GM06990 (cell line): ENCODE data around the gene TANGO2.

ENCODE experiments used
- DNase-seq: peaks from one replicate; pipeline ENCODE4 v3.0.0-alpha.2; 2011; ENCODE audit not compliant: insufficient read length; ENCODE audit errors: extremely low read depth
- H3K27me3 ChIP-seq: replicated peaks from 2 replicates; pipeline ENCODE4 v1.6.0; 2011; ENCODE audit warnings: low read length; ENCODE audit not compliant: control insufficient read depth, insufficient read depth
- H3K36me3 ChIP-seq: 2 replicates; pipeline ENCODE4 v1.5.1; 2011; ENCODE audit warnings: low read length; ENCODE audit not compliant: control insufficient read depth, insufficient read depth
- H3K4me3 ChIP-seq: replicated peaks from 2 replicates; pipeline ENCODE4 v1.5.1; 2011; ENCODE audit warnings: low read depth, mild to moderate bottlenecking, control low read depth, low read length
- CTCF ChIP-seq: IDR thresholded peaks from 2 replicates; pipeline ENCODE4 v1.5.1; 2011; ENCODE audit warnings: low read length, control low read depth, mild to moderate bottlenecking, inconsistent platforms; ENCODE audit not compliant: insufficient read depth, poor library complexity, severe bottlenecking

The TANGO2 gene

DNA sequence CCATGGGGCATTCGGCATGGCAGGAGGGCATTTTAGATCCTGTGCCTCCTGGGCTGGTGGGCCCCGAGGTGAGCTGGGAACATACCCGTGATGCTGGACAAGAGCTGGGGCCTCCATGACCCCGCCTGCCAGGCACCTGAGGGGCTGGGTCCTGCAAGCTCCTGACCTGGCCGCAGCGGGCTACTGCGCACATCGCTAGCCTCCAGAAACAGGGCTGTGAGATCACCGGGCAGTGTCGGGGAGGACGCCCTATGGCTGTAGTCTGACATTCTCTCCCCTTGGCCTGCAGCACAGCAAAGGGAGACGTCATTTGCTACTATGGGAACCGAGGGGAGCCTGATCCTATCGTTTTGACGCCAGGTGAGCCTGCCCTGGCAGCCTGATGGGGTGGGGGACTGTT lies 34.7 kb downstream of the TANGO2 start:
- no peak for DNase-seq
- peaks cover 9% of the 10 kb centered on the region for H3K36me3 ChIP-seq
- H3K4me3 ChIP-seq, result no peak overlapping the region
- no peak for TF ChIP-seq CTCF
- H3K27me3 ChIP-seq, result no peaks in the 10 kb centered on the region

- no peak for DNase-seq
- H3K27me3 ChIP-seq, result no peaks in the 10 kb centered on the region
- no peak overlapping the region for H3K4me3 ChIP-seq
- H3K36me3 ChIP-seq, result peaks cover 12% of the 10 kb centered on the region
- TF ChIP-seq CTCF, result no peak
Measured at GRCh38 chr22:20056161-20056560, 35.3 kb downstream of the TANGO2 start.

GRCh38 chr22:20056696-20057386 lies 35.9 kb downstream of the TANGO2 start:
- TF ChIP-seq CTCF, result no peak
- Histone ChIP-seq H3K4me3 (no peak overlapping the region), H3K27me3 (no peaks in the 10 kb centered on the region), H3K36me3 (peaks cover 14% of the 10 kb centered on the region)
- DNase-seq, result no peak

DNA sequence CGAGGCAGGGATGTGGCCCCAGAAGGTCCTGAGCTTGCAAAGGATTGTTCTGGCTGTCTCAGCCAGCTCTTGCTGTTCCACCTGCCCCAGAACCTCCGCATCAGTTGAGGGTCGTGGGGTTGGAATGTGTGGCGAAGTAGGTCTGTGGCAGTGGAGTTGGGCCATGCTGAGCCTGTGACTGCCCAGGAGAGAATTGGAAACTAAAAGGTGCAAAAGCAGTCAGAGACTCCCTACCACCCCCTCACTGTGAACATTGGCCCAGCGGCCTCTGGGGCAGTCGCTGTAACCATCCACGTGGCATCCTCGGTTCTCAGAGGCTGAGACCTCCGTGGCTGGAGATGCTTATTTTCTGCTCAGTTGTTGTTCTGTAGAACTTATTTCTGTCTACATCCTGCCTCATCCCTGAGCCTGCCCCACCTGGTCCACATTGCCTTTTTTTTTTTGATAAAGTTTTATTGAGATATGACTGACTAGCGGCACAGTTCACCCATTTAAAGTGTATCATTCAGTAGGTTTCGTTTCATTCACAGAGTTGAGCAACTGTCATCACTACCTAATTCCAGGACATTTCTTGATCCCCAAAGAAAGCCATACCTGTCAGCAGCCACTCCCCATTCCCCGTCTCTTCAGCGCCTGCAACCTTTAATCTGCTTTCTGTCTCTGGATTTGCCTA lies 36.8 kb downstream of the TANGO2 start:
- Histone ChIP-seq H3K36me3 (peaks cover 11% of the 10 kb centered on the region), H3K27me3 (no peaks in the 10 kb centered on the region), H3K4me3 (no peak overlapping the region)
- no peak for TF ChIP-seq CTCF
- no peak for DNase-seq

- H3K4me3 ChIP-seq, result no peak overlapping the region
- H3K36me3 ChIP-seq, result peaks cover 11% of the 10 kb centered on the region
- DNase-seq, result no peak
- no peaks in the 10 kb centered on the region for H3K27me3 ChIP-seq
- no peak for TF ChIP-seq CTCF
Measured at GRCh38 chr22:20058989-20059770, 38.3 kb downstream of the TANGO2 start.
